D341Med (cell line): ENCODE results near the gene S100A12.

Experiments
- DNase-seq: peaks from one replicate; pipeline ENCODE4 v3.0.0; 2012; ENCODE audit warnings: low spot score

S100A12 gene

DNA sequence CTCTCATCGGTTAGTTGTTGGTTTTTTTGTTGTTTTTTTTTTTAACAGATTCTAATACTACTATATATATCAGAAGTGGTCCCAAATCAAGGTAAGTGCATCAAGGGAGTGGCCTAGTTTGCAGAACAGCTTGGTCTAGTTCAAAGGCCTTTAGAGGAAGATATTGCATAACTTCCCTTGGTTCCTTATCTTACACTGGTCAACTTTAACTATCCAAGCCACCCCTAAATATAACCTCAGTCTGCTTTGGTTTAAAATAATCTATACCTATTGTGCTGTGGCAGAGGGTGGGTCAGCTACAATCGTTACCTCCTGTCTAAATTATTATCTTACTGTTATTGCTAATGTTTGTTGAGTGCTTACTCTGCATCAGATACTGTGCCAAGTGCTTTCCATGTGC, 6.9 kb downstream of the S100A12 start:
- no peak for DNase-seq

- no peak for DNase-seq
Measured at GRCh38 chr1:153367090-153367489, 8.3 kb downstream of the S100A12 start.

GRCh38 chr1:153366261-153366660, 9.2 kb downstream of the S100A12 start:
- DNase-seq: no peak

DNA sequence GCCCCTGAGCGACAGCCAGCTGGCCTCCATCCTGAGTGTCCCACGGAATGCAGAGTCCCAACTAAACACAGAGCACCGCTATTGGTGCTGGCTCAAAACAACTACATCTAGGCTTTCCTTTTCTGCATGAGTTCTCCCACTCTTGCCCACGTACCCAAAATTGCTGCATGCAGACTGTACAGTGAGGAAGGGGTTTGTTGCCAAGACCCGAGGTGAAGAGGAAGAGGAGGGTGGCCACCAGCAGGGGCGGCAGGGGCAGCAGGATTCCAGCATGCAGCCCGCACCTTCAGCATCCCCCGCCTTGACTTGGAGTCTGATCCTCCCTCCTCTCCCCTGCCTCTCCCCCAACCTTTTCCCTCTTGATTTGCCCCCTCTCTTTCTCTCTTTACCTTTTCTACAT, 9.7 kb downstream of the S100A12 start:
- DNase-seq: no peak

DNA sequence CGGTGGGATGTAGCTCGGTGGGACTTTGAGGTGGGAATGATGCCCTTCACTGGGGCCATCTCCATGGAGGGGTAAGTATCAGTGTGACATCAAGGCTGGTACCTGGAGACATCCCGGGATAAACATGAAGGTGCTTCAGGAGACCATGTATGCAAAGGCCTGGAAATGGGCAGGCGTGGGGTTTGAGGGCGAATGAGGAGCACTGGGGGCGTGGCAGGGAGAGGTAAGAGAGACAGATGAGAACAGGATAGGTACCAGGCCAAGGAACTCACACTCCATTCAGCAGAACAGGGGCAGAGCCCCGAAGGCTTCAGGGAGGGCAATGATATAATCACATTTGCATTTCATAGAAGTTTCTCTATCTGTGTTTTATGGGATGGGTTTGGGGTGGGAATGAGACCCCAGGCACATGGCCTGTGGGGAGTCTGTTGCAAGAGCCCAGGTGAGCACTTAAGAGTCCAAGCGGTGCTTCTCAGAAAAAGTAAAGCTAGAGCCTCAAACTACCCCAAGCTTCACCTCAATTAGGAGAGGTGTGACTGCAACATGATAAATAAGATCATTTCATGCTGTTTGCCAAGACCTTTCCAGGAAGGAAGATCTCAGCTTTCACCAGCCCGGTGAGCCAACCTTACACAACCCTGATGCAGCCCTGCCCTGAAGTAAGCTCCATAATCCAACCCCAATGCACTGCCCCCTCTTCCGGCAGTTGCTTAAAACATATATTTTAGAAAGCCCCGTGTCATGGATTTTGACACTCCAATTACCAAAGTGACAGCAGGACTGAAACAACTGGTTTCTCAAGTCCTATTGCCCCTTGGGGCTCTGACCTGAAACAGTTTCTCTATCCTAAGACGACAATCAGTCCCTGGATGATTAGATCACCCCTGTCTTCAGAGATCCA, 10.4 kb downstream of the S100A12 start:
- DNase-seq: no peak

- no peak for DNase-seq
Measured at GRCh38 chr1:153364156-153364555, 11.3 kb downstream of the S100A12 start.

GRCh38 chr1:153363641-153364040, 11.8 kb downstream of the S100A12 start:
- DNase-seq: no peak

DNA sequence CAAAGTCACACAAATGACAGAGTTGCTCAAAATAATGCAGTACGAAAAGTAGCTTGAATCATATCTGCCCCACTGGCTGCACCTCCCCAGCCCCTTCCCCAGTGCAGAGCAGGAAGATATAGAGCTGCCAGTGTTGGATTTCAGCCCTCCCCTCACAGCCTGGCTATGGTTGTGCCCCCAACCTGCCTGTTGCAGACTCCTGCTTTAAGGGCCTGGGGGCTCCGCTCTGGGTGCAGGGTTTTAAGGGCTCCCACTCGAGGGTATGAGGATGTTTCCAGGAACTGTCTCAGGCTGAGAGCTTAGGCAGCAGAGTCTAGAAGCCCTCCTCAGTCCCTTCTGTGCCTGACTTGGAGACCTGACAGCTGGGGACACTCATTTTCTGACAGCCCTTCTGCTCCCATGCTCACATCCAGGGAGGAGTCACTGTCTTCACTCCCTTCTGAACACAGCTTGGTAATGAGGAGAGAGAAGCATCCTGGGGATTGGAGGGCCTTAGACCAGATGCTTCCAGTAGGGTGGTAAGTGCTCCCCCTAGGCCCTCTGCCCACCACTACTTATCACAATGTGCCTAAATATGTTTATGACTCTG, 13.1 kb downstream of the S100A12 start:
- no peak for DNase-seq

- no peak for DNase-seq
Measured at GRCh38 chr1:153361480-153362109, 13.8 kb downstream of the S100A12 start.

GRCh38 chr1:153360592-153361479, 14.6 kb downstream of the S100A12 start:
- DNase-seq: no peak

DNA sequence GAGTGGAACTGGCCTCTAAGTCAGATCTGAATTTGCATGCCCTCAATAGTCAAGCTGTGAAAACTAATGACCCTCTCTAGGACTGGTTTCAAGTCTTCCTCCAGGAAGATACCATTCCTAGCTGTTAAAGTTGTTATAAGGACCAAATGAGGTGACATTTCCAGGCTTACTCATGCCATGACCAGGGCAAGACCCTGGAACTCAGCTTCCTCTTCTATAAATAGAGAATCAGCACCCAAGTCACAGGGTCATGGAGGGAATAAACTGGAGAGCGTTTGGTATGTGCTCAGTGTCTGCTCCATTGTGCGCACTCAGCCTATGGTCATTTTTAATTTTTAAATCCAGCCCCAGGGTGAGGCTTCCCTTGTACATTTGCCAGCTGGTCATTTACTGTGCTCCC, 15.2 kb downstream of the S100A12 start:
- DNase-seq: no peak

GRCh38 chr1:153359241-153359640, 16.2 kb downstream of the S100A12 start:
- no peak for DNase-seq

DNA sequence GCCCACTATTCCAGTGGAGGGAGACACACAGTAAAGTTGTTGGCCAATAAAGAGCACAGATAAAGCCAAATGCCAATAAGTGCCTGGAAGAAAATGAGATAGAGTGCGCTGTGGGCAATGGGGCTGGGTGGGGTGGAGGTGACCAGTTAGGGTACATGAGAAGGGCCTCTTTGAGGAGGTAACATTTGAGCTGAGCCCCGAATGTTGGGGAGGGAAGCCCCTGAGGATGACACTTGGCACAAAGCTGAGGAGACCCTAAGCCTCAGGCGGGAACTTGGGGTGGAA, 16.8 kb downstream of the S100A12 start:
- DNase-seq: no peak

- DNase-seq: no peak
Measured at GRCh38 chr1:153357853-153358690, 17.3 kb downstream of the S100A12 start, which contains the start of gene S100A9. S100A9 (plus strand) TSS chr1:153357854; CDS start chr1:153358284, 430 bp downstream.

GRCh38 chr1:153357076-153357852, 18.2 kb downstream of the S100A12 start:
- DNase-seq: no peak

DNA sequence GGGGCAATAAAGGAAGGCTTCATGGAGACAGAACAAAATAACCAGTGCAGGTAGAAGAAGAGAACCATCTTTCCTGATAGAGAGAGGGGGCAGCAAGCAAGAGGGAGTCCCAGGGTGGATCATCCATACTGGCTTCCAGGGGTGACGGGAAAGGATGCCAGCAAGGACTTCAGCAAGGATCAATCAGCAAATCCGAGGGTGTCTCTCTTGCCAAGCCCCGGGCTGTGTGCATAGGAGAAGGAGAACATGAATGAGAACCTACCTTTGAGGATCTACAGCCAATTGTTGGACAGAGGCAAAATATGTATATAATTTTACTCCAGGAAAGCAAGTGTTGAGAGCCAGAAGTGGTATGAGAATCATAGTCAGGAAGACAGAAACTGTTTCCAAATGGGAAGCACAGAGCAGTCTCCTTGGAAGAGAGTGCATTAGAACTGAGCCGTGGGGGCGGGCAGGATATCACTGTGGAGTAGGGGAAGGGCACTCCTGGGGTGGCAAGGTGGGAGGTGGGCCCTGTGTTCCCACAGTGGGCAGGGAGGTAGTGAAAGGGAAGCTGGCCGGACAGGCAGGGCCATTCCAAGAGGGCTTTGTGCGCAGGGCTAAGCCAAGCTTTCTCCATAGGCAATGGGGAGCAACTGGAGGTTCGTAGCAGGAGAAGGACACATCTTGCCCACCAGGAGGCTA, 18.9 kb downstream of the S100A12 start:
- DNase-seq: no peak

DNA sequence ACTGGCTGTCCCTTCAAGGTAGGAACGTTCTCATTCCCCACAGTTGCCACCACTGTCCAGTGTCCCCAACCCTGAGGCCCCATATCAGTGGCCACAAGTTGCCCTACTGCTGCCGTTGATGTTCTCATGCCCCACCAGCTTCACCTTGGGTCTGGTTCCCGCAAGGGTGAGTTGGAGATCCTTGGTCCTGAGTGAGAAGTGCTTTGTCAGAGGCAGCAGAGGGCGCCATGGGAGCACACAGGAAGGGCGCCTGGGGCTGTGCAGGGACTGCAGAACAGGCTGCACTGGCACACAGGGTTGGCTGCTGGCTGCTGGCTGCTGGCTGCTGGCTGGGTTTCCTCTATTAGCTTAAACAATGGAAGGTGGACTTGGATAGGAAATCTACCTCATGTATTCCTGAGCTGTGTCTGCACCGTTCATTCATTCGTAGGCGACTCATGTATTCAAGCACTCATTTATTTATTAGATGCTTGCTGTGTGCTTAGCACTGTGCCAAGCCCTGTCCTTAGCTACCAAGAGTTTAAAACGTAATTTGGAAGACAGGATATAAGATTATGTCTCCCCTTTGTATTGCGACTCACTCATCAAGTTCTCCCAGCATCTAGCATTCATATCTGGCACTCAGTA, 19.9 kb downstream of the S100A12 start:
- peak; percentile 77 for DNase-seq

DNA sequence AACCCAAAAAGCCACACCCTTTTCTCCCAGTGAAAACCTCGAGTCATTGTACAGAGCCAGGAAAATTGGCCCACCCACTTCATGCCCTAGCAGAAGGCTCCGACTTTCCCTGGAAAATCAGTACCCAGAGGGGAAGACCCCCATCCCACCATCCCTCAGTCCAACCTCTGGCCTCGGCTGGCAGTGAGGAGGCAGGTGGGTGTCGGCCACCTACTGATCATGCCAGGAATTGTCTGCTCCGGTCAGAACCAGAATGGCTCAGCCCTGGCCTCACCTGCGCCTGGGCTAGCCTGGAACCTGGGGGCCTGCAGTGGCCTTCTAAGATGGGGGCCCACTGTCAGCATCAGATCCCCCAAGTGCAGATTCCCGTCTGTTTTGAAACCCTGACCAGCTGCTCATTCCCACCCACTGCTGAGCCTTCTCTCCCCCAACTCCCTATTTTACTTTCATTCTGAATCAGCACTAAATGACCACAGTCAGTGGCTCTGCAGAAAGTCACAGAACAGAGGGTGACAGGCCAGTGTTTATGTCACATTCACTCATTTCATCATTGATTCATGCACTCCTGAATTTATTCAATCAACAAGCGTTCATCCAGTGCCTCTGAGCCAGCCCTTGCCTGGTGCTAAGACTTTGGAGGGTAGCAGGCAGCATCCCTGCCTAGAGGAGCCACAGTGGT, 20.8 kb downstream of the S100A12 start:
- DNase-seq: no peak
